Measurements from ENCODE around the gene SEMA6D. TPM values are rescaled to one million over a fixed set of nuclear protein-coding genes. Genes with fewer than 3 reads are reported as not detected.
A peak's percentile ranks its signal among the peaks of the same experiment; 100 is the strongest.

The SEMA6D gene
- total and polyA plus RNA-seq, 2 experiments from 2014 or later: 18.9 to 34.1 TPM

DNA sequence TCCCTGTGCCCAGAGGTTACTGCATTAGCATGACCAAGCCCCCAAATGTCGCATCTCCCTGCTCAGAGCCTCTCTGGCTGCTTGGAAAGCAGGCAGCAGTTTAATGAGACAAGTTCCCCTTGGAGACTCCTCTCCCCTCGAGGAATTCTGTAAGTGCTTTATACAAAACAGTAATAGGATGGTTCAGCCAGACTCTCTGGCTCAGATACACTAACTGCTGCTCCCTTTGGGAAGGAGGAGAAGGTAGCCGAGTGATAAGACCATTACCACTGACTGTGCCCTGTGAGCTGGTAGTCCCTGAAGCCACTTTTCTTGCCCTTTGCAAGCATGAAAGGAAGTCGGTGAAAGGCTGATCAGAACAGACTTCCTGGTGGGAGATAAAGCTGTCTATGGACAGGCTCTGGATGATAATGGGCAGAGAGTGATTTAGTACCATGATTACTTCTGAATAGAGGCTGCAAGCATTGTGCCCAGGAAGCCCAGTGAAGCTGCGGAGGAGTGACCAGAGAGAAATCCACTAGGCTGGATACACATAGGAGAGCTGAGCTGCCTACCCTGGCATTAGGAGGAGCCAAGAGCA, 100.8 kb downstream of the SEMA6D start:
- Histone ChIP-seq H3K27ac (no peak overlapping the region), H3K4me1 (ENCODE audit: insufficient read depth) (peaks cover 8% of the 10 kb centered on the region), H4K20me1 (ENCODE audit: insufficient read depth, poor library complexity, severe bottlenecking) (no peaks in the 10 kb centered on the region), H3K4me2 (no peak overlapping the region), H3K4me3 (no peak overlapping the region), H3K79me2 (no peaks in the 10 kb centered on the region), H3K36me3 (replicated peaks; ENCODE audit: insufficient read depth, low read depth) (no peaks in the 10 kb centered on the region), H3K9me2 (replicated peaks; ENCODE audit: insufficient read depth) (no peaks in the 10 kb centered on the region), H3K9me3 (ENCODE audit: low read depth) (no peaks in the 10 kb centered on the region), H3K27me3 (no peaks in the 10 kb centered on the region), H2AFZ (no peak overlapping the region)
- no peak for TF ChIP-seq EZH2 (IDR thresholded peaks at IDR 0.05; ENCODE audit: borderline replicate concordance)
- TF ChIP-seq, protein P1, sequence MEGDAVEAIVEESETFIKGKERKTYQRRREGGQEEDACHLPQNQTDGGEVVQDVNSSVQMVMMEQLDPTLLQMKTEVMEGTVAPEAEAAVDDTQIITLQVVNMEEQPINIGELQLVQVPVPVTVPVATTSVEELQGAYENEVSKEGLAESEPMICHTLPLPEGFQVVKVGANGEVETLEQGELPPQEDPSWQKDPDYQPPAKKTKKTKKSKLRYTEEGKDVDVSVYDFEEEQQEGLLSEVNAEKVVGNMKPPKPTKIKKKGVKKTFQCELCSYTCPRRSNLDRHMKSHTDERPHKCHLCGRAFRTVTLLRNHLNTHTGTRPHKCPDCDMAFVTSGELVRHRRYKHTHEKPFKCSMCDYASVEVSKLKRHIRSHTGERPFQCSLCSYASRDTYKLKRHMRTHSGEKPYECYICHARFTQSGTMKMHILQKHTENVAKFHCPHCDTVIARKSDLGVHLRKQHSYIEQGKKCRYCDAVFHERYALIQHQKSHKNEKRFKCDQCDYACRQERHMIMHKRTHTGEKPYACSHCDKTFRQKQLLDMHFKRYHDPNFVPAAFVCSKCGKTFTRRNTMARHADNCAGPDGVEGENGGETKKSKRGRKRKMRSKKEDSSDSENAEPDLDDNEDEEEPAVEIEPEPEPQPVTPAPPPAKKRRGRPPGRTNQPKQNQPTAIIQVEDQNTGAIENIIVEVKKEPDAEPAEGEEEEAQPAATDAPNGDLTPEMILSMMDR (IDR thresholded peaks at IDR 0.05; ENCODE audit: poor library complexity): no peak
- no peak for TF ChIP-seq EZH2phosphoT487 (IDR thresholded peaks at IDR 0.05; ENCODE audit: low read depth, severe bottlenecking, unreplicated experiment)
- 41% methylated on average over 5 of the region's 5 CpGs for WGBS (ENCODE audit: low lambda C conversion rate, missing lambda C conversion rate)
- no peak for DNase-seq (ENCODE audit: low spot score)

DNA sequence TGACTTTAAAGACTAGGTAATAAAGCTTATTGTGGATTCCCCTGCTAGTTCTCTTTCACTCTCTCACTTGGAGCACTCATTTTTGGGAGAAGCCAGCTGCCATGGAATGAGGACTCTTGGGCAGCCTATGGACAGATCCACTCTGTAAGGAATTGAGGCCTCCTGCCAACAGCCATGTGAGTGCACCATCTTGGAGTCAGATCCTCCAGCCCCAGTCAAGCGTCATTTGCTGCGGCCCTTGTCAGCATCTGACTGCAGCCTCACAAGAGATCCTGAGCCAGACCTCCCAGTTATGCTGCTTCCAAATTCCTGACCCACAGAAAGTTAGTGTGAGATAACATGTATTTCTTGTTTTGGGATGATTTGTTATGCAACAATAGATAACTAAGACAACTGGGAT, 101.9 kb downstream of the SEMA6D start:
- Histone ChIP-seq H3K36me3 (replicated peaks; ENCODE audit: insufficient read depth, low read depth) (no peaks in the 10 kb centered on the region), H3K9me3 (ENCODE audit: low read depth) (no peaks in the 10 kb centered on the region), H3K4me2 (no peak overlapping the region), H3K27me3 (no peaks in the 10 kb centered on the region), H4K20me1 (ENCODE audit: insufficient read depth, poor library complexity, severe bottlenecking) (no peaks in the 10 kb centered on the region), H3K9me2 (replicated peaks; ENCODE audit: insufficient read depth) (no peaks in the 10 kb centered on the region), H3K4me1 (ENCODE audit: insufficient read depth) (peaks cover 8% of the 10 kb centered on the region), H3K4me3 (no peak overlapping the region), H2AFZ (no peak overlapping the region), H3K79me2 (no peaks in the 10 kb centered on the region), H3K27ac (no peak overlapping the region)
- WGBS (ENCODE audit: low lambda C conversion rate, missing lambda C conversion rate): 80% methylated on average over 2 of the region's 2 CpGs
- no peak for DNase-seq (ENCODE audit: low spot score)
- no peak for TF ChIP-seq EZH2phosphoT487 (IDR thresholded peaks at IDR 0.05; ENCODE audit: low read depth, severe bottlenecking, unreplicated experiment)
- TF ChIP-seq EZH2 (IDR thresholded peaks at IDR 0.05; ENCODE audit: borderline replicate concordance): no peak
- TF ChIP-seq, protein P1 (IDR thresholded peaks at IDR 0.05; ENCODE audit: poor library complexity): no peak

DNA sequence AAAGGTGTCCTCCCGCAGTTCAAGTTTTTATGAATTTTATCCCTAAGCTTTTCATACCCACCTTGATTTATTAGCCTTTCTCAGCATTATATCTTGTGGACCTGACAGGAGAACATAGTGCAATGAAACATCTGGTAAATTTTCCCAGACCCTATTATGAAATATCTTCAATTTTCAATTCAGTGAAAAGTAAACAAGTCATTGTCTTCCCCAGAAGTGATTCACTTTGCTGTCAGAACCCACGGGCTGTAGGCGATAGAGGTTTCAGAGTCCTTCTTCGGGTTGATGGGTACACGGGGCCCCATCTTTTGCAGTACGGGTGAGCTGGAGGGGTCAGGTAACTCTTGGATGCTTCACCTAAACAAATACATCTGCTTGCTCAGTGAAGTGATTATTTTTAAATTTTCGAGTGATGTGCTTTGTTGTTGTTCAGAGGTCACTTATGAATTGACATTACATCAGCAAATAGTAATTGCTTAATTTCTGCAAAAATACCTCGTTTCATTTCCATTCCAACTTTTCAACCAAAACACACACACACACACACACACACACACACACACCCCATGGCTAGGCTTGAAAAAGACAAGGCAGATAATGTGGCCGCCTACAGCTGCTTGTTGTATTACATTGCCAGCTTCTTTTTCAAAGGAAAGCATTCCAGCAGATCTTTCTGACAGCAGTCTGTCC, 102.9 kb downstream of the SEMA6D start:
- H3K9me3 ChIP-seq (ENCODE audit: low read depth): no peaks in the 10 kb centered on the region
- H3K27ac ChIP-seq: no peak overlapping the region
- no peaks in the 10 kb centered on the region for H3K9me2 ChIP-seq (replicated peaks; ENCODE audit: insufficient read depth)
- TF ChIP-seq, protein P1 (IDR thresholded peaks at IDR 0.05; ENCODE audit: poor library complexity): no peak
- TF ChIP-seq EZH2 (IDR thresholded peaks at IDR 0.05; ENCODE audit: borderline replicate concordance): no peak
- TF ChIP-seq EZH2phosphoT487 (IDR thresholded peaks at IDR 0.05; ENCODE audit: low read depth, severe bottlenecking, unreplicated experiment): no peak
- H3K79me2 ChIP-seq: no peaks in the 10 kb centered on the region
- WGBS (ENCODE audit: low lambda C conversion rate, missing lambda C conversion rate): 64% methylated on average over 9 of the region's 9 CpGs
- DNase-seq (ENCODE audit: low spot score): no peak
- H3K27me3 ChIP-seq: no peaks in the 10 kb centered on the region
- peak overlapping the region; percentile 51 for H3K4me2 ChIP-seq
- H3K4me1 ChIP-seq (ENCODE audit: insufficient read depth): peaks cover 8% of the 10 kb centered on the region
- H2AFZ ChIP-seq: no peak overlapping the region
- H3K4me3 ChIP-seq: no peak overlapping the region
- no peaks in the 10 kb centered on the region for H3K36me3 ChIP-seq (replicated peaks; ENCODE audit: insufficient read depth, low read depth)
- no peaks in the 10 kb centered on the region for H4K20me1 ChIP-seq (ENCODE audit: insufficient read depth, poor library complexity, severe bottlenecking)

All from hepatocyte (in vitro differentiated cells).